Measurements from ENCODE around the gene HMBS. TPM values are rescaled to one million over a fixed set of nuclear protein-coding genes. Genes with fewer than 3 reads are reported as not detected.

The HMBS gene
- 7.9 TPM for total RNA-seq

DNA sequence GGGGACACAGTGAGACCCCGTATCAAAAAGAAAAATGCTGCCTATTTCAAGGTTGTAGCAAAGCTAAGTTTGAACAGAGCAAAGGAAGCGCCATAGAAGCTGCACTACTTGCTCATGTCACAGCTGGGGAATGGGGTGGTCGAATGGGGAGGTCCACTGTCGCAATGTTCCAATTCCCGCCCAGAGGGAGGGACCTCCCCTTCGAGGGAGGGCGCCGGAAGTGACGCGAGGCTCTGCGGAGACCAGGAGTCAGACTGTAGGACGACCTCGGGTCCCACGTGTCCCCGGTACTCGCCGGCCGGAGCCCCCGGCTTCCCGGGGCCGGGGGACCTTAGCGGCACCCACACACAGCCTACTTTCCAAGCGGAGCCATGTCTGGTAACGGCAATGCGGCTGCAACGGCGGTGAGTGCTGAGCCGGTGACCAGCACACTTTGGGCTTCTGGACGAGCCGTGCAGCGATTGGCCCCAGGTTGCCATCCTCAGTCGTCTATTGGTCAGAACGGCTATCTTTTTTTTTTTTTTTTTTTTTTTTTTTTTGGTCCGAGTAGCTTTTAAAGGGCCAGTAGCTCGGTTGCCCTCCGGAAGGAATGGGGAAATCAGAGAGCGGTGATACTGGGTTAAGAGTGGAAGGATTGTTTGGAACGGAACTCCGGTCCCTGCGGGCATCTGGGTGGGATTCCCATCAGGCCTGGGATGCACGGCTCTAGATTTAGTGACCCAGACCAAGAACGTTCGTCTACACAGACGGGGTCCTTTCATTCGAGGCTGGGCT lies at the start of gene HMBS:
Gene HMBS, plus strand, starts transcription at position 219 of the 774 bp plus-strand sequence. Its CDS starts 153 bp downstream, at position 372.

GRCh38 chr11:119057000-119057769 lies 27.5 kb upstream of the HMBS start, which contains the start of gene HYOU1:
TSS of gene HYOU1 (minus strand) at chr11:119057205. CDS start at chr11:119056160, 1,045 bp downstream.

GRCh38 chr11:119067371-119068222 lies 17.1 kb upstream of the HMBS start, which contains the start of gene VPS11:
TSS of gene VPS11 (plus strand) at chr11:119067818. CDS start at chr11:119067824, 6 bp downstream.

GRCh38 chr11:119101759-119102423 lies 17.2 kb downstream of the HMBS start, which contains the start of gene DPAGT1:
TSS of gene DPAGT1 (minus strand) at chr11:119101853. CDS start at chr11:119101655, 198 bp downstream.

GRCh38 chr11:119106564-119107537 lies 22.2 kb downstream of the HMBS start, which contains the start of gene C2CD2L:
TSS of gene C2CD2L (plus strand) at chr11:119107344. CDS start at chr11:119107742, 398 bp downstream.

GRCh38 chr11:119121008-119121810 lies 36.5 kb downstream of the HMBS start, which contains the start of gene HINFP:
TSS of gene HINFP (plus strand) at chr11:119121580. CDS start at chr11:119126945, 5,365 bp downstream.

Other genes starting within 250 kb of the HMBS start
- not detected for gene CXCR5, start 201.0 kb upstream of the HMBS start, total RNA-seq
- 24.8 TPM for gene BCL9L, start 159.0 kb upstream of the HMBS start, total RNA-seq
- not detected for gene UPK2, start 128.6 kb upstream of the HMBS start, total RNA-seq
- not detected for gene FOXR1, start 113.1 kb upstream of the HMBS start, total RNA-seq
- gene CENATAC, start 86.7 kb upstream of the HMBS start, total RNA-seq: 48.5 TPM
- 786 TPM for gene RPS25, start 66.5 kb upstream of the HMBS start, total RNA-seq
- gene TRAPPC4, start 66.1 kb upstream of the HMBS start, total RNA-seq: 57.7 TPM
- gene SLC37A4, start 54.0 kb upstream of the HMBS start, total RNA-seq: 24.0 TPM
- 74.0 TPM for gene HYOU1, start 27.7 kb upstream of the HMBS start, total RNA-seq
- gene VPS11, start 17.1 kb upstream of the HMBS start, total RNA-seq: 36.0 TPM
- gene DPAGT1, start 17.0 kb downstream of the HMBS start, total RNA-seq: 29.1 TPM
- 9.8 TPM for gene C2CD2L, start 22.5 kb downstream of the HMBS start, total RNA-seq
- gene HINFP, start 36.7 kb downstream of the HMBS start, total RNA-seq: 24.4 TPM
- 14.6 TPM for gene ABCG4, start 64.2 kb downstream of the HMBS start, total RNA-seq
- gene NLRX1, start 83.8 kb downstream of the HMBS start, total RNA-seq: 24.0 TPM
- gene NHERF4, start 100.6 kb downstream of the HMBS start, total RNA-seq: 0.44 TPM
- gene CBL, start 121.5 kb downstream of the HMBS start, total RNA-seq: 23.1 TPM
- 546 TPM for gene MCAM, start 232.2 kb downstream of the HMBS start, total RNA-seq
- gene RNF26, start 249.6 kb downstream of the HMBS start, total RNA-seq: 10.6 TPM